Measurements from ENCODE around the gene NEK6.

GRCh38 chr9:124290053-124290591 is 32.4 kb downstream of the NEK6 start:
- TF ChIP-seq, protein P1, sequence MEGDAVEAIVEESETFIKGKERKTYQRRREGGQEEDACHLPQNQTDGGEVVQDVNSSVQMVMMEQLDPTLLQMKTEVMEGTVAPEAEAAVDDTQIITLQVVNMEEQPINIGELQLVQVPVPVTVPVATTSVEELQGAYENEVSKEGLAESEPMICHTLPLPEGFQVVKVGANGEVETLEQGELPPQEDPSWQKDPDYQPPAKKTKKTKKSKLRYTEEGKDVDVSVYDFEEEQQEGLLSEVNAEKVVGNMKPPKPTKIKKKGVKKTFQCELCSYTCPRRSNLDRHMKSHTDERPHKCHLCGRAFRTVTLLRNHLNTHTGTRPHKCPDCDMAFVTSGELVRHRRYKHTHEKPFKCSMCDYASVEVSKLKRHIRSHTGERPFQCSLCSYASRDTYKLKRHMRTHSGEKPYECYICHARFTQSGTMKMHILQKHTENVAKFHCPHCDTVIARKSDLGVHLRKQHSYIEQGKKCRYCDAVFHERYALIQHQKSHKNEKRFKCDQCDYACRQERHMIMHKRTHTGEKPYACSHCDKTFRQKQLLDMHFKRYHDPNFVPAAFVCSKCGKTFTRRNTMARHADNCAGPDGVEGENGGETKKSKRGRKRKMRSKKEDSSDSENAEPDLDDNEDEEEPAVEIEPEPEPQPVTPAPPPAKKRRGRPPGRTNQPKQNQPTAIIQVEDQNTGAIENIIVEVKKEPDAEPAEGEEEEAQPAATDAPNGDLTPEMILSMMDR (conservative IDR thresholded peaks at IDR 0.05) = no peak
- no peak for TF ChIP-seq ZFX (IDR thresholded peaks at IDR 0.05)

All from C4-2B (cell line).